NCI-H2171 (cell line): Measurements from ENCODE around the gene OR2V2.
A peak's percentile ranks its signal among the peaks of the same experiment; 100 is the strongest.

Source experiments
- DNase-seq: peaks from one replicate; lab custom pipeline; 2025; lab: John Stamatoyannopoulos, UW

Gene OR2V2

DNA sequence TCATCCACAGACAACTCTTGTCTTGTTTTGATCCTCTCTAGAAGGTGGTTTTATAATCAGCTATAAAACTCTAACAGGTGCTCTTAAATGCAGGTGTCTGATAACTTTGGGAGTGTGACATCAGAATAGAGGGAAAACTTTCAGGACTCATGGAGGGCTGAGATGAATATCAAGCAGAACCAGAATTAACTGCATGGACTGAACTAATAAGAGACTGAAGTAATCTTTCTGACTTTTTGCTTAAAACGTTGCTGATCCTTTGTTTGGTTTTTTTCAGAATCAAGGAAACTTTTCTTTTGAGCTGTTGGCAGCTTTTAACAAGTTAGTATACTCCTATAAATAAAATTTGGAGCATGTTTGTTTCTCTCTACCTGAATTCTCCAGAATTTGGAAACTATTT, 2.3 kb upstream of the OR2V2 start:
- no peak for DNase-seq

DNA sequence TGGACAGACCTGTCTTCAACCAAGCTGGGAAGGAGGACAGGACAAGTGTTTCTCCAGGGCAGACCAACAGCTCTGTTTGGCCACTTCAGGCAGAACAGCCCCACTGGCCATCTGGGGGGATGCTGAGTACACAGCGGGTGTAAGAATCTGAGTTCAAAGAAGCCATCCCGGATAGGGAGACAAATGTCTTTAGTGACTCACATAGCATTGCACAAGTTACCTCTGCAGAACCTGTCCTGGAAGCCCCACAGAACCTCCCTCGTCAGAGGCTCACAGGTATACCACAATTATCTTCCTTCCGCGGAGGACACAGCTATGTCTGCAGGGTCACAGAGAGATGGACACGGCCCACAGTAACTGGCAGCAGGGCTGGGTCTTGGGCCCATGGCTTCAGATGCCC, 2.0 kb downstream of the OR2V2 start:
- DNase-seq, result no peak

DNA sequence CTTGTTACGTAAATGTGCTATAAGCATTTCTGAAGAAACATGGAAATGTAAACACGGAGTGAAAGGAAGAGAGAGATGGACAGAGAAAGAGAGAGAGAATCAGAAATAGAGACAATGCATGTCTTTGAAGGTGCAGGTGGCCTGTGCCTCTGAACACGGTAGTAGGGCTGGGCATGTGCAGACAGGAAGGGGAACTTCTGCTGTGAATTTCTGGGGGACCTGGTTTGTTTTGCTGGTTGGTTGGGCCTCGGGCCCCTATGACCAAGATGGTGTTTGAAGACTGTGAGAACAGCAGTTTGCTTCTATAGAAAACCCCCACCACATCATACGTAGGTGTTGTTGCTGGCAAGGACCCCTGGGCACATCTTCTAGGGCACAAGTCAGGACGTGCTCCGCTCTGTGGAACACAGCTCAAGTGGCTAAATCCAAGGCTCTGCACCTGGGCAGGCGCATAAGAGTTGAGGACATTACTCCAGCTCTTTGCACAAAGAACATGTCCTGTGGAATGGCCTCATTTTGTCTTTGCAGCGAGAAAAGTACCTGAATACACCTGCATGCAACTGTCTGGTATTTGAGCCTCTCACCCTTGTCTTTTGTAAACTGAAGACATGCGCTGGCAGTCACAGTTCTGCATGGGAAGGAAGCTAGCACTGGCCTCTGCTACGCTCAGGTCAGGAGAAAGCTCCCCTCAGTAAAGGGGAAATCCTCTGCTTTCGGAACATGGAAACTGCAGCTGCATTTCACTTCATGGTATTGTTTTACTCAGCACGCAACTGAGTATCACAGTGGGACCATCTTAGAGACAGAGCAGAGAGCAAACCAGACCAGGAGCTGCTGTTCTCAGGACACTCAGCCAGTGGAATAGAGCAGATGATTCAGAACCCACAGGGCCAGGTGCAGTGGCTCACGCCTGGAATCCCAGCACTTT, 2.7 kb downstream of the OR2V2 start:
- DNase-seq, result no peak

GRCh38 chr5:181151146-181151545, 3.8 kb downstream of the OR2V2 start:
- DNase-seq, result no peak

- DNase-seq, result no peak
Observed at GRCh38 chr5:181152406-181152805, 5.0 kb downstream of the OR2V2 start.

- DNase-seq, result no peak
Observed at GRCh38 chr5:181153814-181154213, 6.4 kb downstream of the OR2V2 start.

DNA sequence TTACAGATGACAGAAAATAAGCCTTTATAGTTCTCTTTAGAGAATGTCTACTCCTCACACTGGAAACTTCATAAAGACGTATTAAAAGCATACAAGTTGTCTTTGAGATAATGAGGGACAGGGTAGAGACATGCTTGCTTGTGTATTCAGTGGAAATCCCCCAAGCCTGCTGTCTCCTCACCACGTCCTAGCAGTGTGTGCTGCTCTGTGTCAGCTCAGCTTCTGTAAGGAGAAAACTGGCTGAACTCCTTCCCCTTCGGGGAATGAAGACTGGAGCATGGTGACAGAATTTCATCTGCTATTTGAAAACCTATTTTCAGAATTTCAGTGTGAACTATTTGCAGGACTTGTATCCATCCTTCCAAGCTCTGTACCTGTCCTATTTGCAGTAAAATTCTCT, 9.4 kb downstream of the OR2V2 start:
- DNase-seq, result no peak

DNA sequence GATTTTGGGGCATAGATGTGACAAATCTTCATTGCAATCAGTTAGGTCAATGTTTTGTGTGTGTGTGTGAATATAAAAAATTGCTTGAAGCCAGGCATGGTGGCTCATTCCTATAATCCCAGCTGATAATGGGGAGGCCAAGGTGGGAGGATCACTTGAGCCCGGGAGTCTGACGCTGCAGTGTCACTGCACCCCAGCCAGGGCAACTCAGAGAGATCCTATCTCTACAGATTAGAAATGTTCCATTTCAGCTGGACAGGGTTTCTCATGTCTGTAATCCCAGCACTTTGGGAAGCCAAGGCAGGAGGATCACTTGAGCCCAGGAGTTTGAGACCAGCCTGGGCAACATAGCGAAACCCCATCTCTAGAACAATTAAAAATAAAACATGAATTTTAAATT, 11.5 kb downstream of the OR2V2 start:
- no peak for DNase-seq

GRCh38 chr5:181159286-181160151, 12.1 kb downstream of the OR2V2 start:
- peak; percentile 24 for DNase-seq

GRCh38 chr5:181160152-181160754, 12.9 kb downstream of the OR2V2 start:
- DNase-seq, result peak; percentile 1

- DNase-seq, result peak; percentile 25
Observed at GRCh38 chr5:181160755-181161533, 13.6 kb downstream of the OR2V2 start.

GRCh38 chr5:181161534-181162175, 14.3 kb downstream of the OR2V2 start:
- no peak for DNase-seq

- no peak for DNase-seq
Observed at GRCh38 chr5:181163487-181164075, 16.2 kb downstream of the OR2V2 start.

GRCh38 chr5:181164076-181164952, 16.9 kb downstream of the OR2V2 start:
- no peak for DNase-seq

DNA sequence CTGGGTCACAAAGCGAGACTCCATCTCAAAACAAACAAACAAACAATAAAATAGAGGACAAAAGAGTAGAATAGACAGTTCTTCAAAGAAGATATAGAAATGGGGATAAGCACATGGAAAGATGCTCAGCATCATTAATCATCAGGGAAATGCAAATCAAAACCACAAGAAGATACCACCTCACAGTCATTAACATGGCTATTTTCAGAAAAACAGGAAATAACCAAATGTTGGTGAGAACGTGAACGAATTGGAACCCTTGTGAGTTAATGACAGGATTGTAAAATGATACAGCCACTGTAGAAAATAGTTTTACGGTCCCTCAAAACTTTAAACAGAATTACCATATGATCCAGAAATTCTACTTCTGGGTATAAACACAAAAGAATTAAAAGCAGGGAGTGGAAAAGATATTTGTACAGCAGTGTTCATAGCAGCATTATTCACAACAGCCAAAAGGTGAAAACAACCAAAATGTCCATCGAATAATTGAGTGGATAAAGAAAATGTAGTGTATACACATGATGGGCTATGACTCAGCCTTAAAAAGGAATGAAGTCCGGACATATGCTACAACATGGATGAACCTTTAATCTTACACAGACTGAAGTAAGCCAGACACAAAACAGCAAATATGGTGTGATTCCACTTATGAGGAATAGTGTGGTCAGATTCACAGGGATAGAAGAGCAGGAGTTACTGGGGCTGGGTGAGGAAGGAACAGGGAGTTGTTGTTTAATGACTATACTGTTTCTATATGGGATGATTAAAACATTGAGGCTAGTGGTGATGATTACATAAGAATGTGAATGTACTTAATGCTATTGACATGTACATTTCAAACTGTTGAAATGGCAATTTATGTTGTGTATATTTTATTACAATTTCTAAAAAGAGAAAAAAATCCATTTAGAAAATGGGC, 19.7 kb downstream of the OR2V2 start:
- no peak for DNase-seq

GRCh38 chr5:181167814-181168488, 20.6 kb downstream of the OR2V2 start:
- no peak for DNase-seq

- DNase-seq, result no peak
Observed at GRCh38 chr5:181168595-181169118, 21.3 kb downstream of the OR2V2 start.
